Endothelial cell of umbilical vein (primary cell): Measurements from ENCODE around the gene UBTD2.

Experiments used
- CTCF ChIP-seq, 2 donors: IDR thresholded peaks; 1 replicate in 1 of 2; 2 replicates in 1 of 2; pipeline ENCODE4 v1.5.1; 2011; ENCODE audit warnings: low read length in 2 of 2, mild to moderate bottlenecking in 2 of 2, moderate library complexity in 2 of 2, control low read depth in 1 of 2, inconsistent platforms in 1 of 2, low read depth in 1 of 2; ENCODE audit not compliant: insufficient read depth in 1 of 2; ENCODE audit errors: extremely low read depth in 1 of 2
- EZH2 ChIP-seq: IDR thresholded peaks from 2 replicates; pipeline ENCODE4 v1.6.1; 2012; ENCODE audit warnings: borderline replicate concordance, low read depth, mild to moderate bottlenecking, moderate library complexity, low read length, inconsistent platforms; ENCODE audit not compliant: severe bottlenecking
- FOS ChIP-seq: IDR thresholded peaks from 2 replicates; pipeline ENCODE4 v1.6.1; 2011; ENCODE audit warnings: mild to moderate bottlenecking, low read length, moderate library complexity, borderline replicate concordance; ENCODE audit not compliant: insufficient read depth
- JUN ChIP-seq: IDR thresholded peaks from 2 replicates; pipeline ENCODE4 v1.6.1; 2011; ENCODE audit warnings: borderline replicate concordance, low read depth; ENCODE audit not compliant: insufficient read length, insufficient read depth
- MAX ChIP-seq: IDR thresholded peaks from 2 replicates; pipeline ENCODE4 v1.6.1; 2011; ENCODE audit not compliant: insufficient read depth, insufficient read length
- POLR2A ChIP-seq: IDR thresholded peaks from 2 replicates; pipeline ENCODE4 v1.6.1; 2012; ENCODE audit warnings: low read depth, mild to moderate bottlenecking, control low read depth, low read length
- POLR2AphosphoS5 ChIP-seq: IDR thresholded peaks from 2 replicates; pipeline ENCODE4 v1.6.1; 2012; ENCODE audit warnings: low read depth, mild to moderate bottlenecking, control low read depth, low read length, moderate library complexity; ENCODE audit not compliant: insufficient read depth

GRCh38 chr5:172294831-172295230 is 11.3 kb upstream of the UBTD2 start:
- TF ChIP-seq JUN (no peak), CTCF (IDR thresholded peaks at IDR 0.05; ENCODE audit: extremely low read depth in 1 of 2, insufficient read depth in 1 of 2, low read depth in 1 of 2, low read length in 2 of 2) (no peak), POLR2A (no peak), POLR2AphosphoS5 (no peak), EZH2 (no peak), MAX (no peak), FOS (no peak)
